Fibroblast of mammary gland (primary cell): ENCODE results near the gene GSTT4.
"Not testable (repeated sequence)": the region's sequence is repeated elsewhere in the genome, so short reads cannot be mapped to it uniquely, and the experiment has no call there.

Experiments used
- DNase-seq: peaks from one replicate; pipeline ENCODE4 v3.0.0-alpha.2; 2010; ENCODE audit warnings: low read depth
- H3K4me3 ChIP-seq: 2 replicates; pipeline ENCODE4 v1.5.1; 2011; ENCODE audit warnings: low read depth, mild to moderate bottlenecking, low read length, moderate library complexity; ENCODE audit not compliant: control insufficient read depth

GSTT4 gene

DNA sequence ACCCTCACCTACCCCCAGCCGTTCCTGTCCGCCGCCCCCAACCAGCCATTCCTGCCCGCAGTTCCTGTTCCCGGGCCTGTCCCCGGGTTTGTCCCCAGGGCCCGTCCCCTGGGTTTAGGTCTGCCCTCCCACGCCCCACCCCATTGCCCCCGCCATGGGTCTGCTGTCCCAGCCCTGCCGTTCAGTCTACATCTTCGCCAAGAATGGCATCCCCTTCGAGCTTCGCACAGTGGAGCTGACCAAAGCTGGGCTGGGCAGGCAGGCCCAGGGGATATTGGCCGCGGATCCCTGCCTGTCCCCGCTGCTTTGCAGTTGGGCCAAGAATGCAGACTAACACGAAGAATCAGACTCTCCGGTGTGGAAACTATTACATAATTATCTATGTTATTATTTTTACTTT lies 55.5 kb downstream of the GSTT4 start:
- H3K4me3 ChIP-seq, result not testable (repeated sequence)

More for the DNA sequence above, 55.5 kb downstream of the GSTT4 start:
- not testable (repeated sequence) for DNase-seq
